Adipocyte (in vitro differentiated cells): Measurements from ENCODE around the gene FGF9.

Experiments
- DNase-seq: peaks from one replicate; pipeline ENCODE4 v3.0.0-alpha.2; 2015; ENCODE audit warnings: low read depth
- H3K27me3 ChIP-seq: replicated peaks from 2 replicates; pipeline ENCODE4 v1.7.0; 2013; ENCODE audit warnings: mild to moderate bottlenecking, low read length, moderate library complexity; ENCODE audit not compliant: control insufficient read depth, insufficient read depth
- H3K36me3 ChIP-seq: 2 replicates; pipeline ENCODE4 v1.7.0; 2013; ENCODE audit warnings: low read length, mild to moderate bottlenecking, moderate library complexity; ENCODE audit not compliant: control insufficient read depth, insufficient read depth, severe bottlenecking
- H3K4me1 ChIP-seq: 2 replicates; pipeline ENCODE4 v1.7.0; 2013; ENCODE audit warnings: mild to moderate bottlenecking, low read length, moderate library complexity; ENCODE audit not compliant: control insufficient read depth, insufficient read depth
- H3K4me3 ChIP-seq: 2 replicates; pipeline ENCODE4 v1.7.0; 2013; ENCODE audit warnings: mild to moderate bottlenecking, low read length, moderate library complexity
- H3K9ac ChIP-seq: 2 replicates; pipeline ENCODE4 v1.7.0; 2013; ENCODE audit warnings: mild to moderate bottlenecking, low read length, moderate library complexity
- H3K9me3 ChIP-seq: 2 replicates; pipeline ENCODE4 v1.7.0; 2013; ENCODE audit warnings: mild to moderate bottlenecking, low read length, moderate library complexity; ENCODE audit not compliant: control insufficient read depth

The FGF9 gene

GRCh38 chr13:21719463-21719862 lies 48.6 kb downstream of the FGF9 start:
- Histone ChIP-seq H3K36me3 (no peaks in the 10 kb centered on the region), H3K4me3 (no peak overlapping the region), H3K27me3 (no peaks in the 10 kb centered on the region), H3K9ac (no peak overlapping the region), H3K4me1 (no peaks in the 10 kb centered on the region), H3K9me3 (peaks cover 5% of the 10 kb centered on the region)
- no peak for DNase-seq

GRCh38 chr13:21723807-21724505 lies 53.1 kb downstream of the FGF9 start:
- Histone ChIP-seq H3K36me3 (no peaks in the 10 kb centered on the region), H3K27me3 (no peaks in the 10 kb centered on the region), H3K4me1 (no peaks in the 10 kb centered on the region), H3K9ac (no peak overlapping the region), H3K4me3 (no peak overlapping the region), H3K9me3 (peaks cover 3% of the 10 kb centered on the region)
- DNase-seq = no peak

- no peak overlapping the region for H3K4me3 ChIP-seq
- H3K36me3 ChIP-seq = no peaks in the 10 kb centered on the region
- no peaks in the 10 kb centered on the region for H3K4me1 ChIP-seq
- no peak overlapping the region for H3K9ac ChIP-seq
- H3K9me3 ChIP-seq = peaks cover 16% of the 10 kb centered on the region
- no peaks in the 10 kb centered on the region for H3K27me3 ChIP-seq
- no peak for DNase-seq
Measured at GRCh38 chr13:21730186-21730880, 59.5 kb downstream of the FGF9 start.

- Histone ChIP-seq H3K9ac (no peak overlapping the region), H3K4me1 (no peaks in the 10 kb centered on the region), H3K36me3 (no peaks in the 10 kb centered on the region), H3K27me3 (no peaks in the 10 kb centered on the region), H3K9me3 (peaks cover 16% of the 10 kb centered on the region), H3K4me3 (no peak overlapping the region)
- DNase-seq = no peak
Measured at GRCh38 chr13:21733475-21734263, 62.8 kb downstream of the FGF9 start.

GRCh38 chr13:21734961-21735360 lies 64.1 kb downstream of the FGF9 start:
- no peaks in the 10 kb centered on the region for H3K27me3 ChIP-seq
- no peak overlapping the region for H3K4me3 ChIP-seq
- H3K4me1 ChIP-seq = no peaks in the 10 kb centered on the region
- H3K9me3 ChIP-seq = peaks cover 11% of the 10 kb centered on the region
- H3K9ac ChIP-seq = no peak overlapping the region
- H3K36me3 ChIP-seq = no peaks in the 10 kb centered on the region
- DNase-seq = no peak

- no peaks in the 10 kb centered on the region for H3K27me3 ChIP-seq
- DNase-seq = no peak
- H3K9ac ChIP-seq = no peak overlapping the region
- H3K4me1 ChIP-seq = no peaks in the 10 kb centered on the region
- peaks cover 11% of the 10 kb centered on the region for H3K9me3 ChIP-seq
- H3K36me3 ChIP-seq = no peaks in the 10 kb centered on the region
- H3K4me3 ChIP-seq = no peak overlapping the region
Measured at GRCh38 chr13:21735701-21736401, 65.0 kb downstream of the FGF9 start.

GRCh38 chr13:21736926-21737325 lies 66.1 kb downstream of the FGF9 start:
- Histone ChIP-seq H3K4me1 (no peaks in the 10 kb centered on the region), H3K9me3 (peaks cover 8% of the 10 kb centered on the region), H3K27me3 (no peaks in the 10 kb centered on the region), H3K4me3 (no peak overlapping the region), H3K36me3 (no peaks in the 10 kb centered on the region), H3K9ac (no peak overlapping the region)
- DNase-seq = no peak

- Histone ChIP-seq H3K9me3 (no peaks in the 10 kb centered on the region), H3K36me3 (no peaks in the 10 kb centered on the region), H3K4me3 (no peak overlapping the region), H3K9ac (no peak overlapping the region), H3K4me1 (no peaks in the 10 kb centered on the region), H3K27me3 (no peaks in the 10 kb centered on the region)
- DNase-seq = no peak
Measured at GRCh38 chr13:21738630-21739029, 67.8 kb downstream of the FGF9 start.

GRCh38 chr13:21739771-21740170 lies 68.9 kb downstream of the FGF9 start:
- no peaks in the 10 kb centered on the region for H3K9me3 ChIP-seq
- H3K4me1 ChIP-seq = no peaks in the 10 kb centered on the region
- no peak for DNase-seq
- H3K27me3 ChIP-seq = no peaks in the 10 kb centered on the region
- H3K4me3 ChIP-seq = no peak overlapping the region
- no peak overlapping the region for H3K9ac ChIP-seq
- no peaks in the 10 kb centered on the region for H3K36me3 ChIP-seq

- Histone ChIP-seq H3K36me3 (no peaks in the 10 kb centered on the region), H3K9ac (no peak overlapping the region), H3K4me1 (no peaks in the 10 kb centered on the region), H3K4me3 (no peak overlapping the region), H3K9me3 (no peaks in the 10 kb centered on the region), H3K27me3 (no peaks in the 10 kb centered on the region)
- no peak for DNase-seq
Measured at GRCh38 chr13:21741396-21741979, 70.6 kb downstream of the FGF9 start.
